Testis (tissue), 3 donors: ENCODE measurements around the gene BABAM2. TPM values are rescaled to one million over a fixed set of nuclear protein-coding genes. Genes with fewer than 3 reads are reported as not detected.

ENCODE experiments used
- DNase-seq: peaks from one replicate; pipeline ENCODE4 v3.0.0-alpha.2; 2019
- H3K27ac ChIP-seq, 2 donors: fragments of 200-600 bp; sonication (generic); one replicate each; pipeline ENCODE4 v1.5.1; 2019
- H3K27me3 ChIP-seq: fragments of 200-600 bp; sonication (generic); one replicate; pipeline ENCODE4 v1.5.1; 2019
- H3K36me3 ChIP-seq: fragments of 200-600 bp; sonication (generic); one replicate; pipeline ENCODE4 v1.5.1; 2017; ENCODE audit warnings: low read depth; ENCODE audit errors: missing control alignments
- H3K4me1 ChIP-seq: fragments of 200-600 bp; sonication (generic); one replicate; pipeline ENCODE4 v1.5.1; 2019
- H3K4me3 ChIP-seq, 2 donors: fragments of 200-600 bp; sonication (generic); one replicate each; pipeline ENCODE4 v1.5.1; 2017 to 2019
- H3K9me3 ChIP-seq: fragments of 200-600 bp; sonication (generic); one replicate; pipeline ENCODE4 v1.5.1; 2017
- POLR2A ChIP-seq: fragments of 450-650 bp; IDR thresholded peaks from one replicate; pipeline ENCODE4 v1.6.1; 2017; ENCODE audit warnings: antibody characterized with exemption, mild to moderate bottlenecking, moderate library complexity
- WGBS, 2 donors: methylation state at CpG; one replicate each; pipeline ENCODE4 v1.1.5; 2018; 5-methylcytosine and 5-hydroxymethylcytosine counted together
- intact Hi-C: fragments of 100-400 bp; cut with DNase I; formaldehyde crosslinking; loops from one replicate; pipeline ENCODE4 v1.15.1; 2023; ENCODE audit warnings: low total_unique reads
- polyA plus RNA-seq: library from polyadenylated mRNA; stranded (reverse); fragments of 350-450 nt; fragmentation: Illumina TruSeq; extraction: RNeasy Lipid Tissue Mini Kit (QIAGEN cat#74804); gene quantifications from one replicate; pipeline ENCODE4 v1.2.3, GENCODE V29; 2014; ENCODE audit warnings: low read depth, low replicate concordance; ENCODE audit not compliant: insufficient read depth
- total RNA-seq, 2 donors: library from RNA; depleted of rRNA; stranded (reverse); fragments of >200 nt; gene quantifications; one replicate each; pipeline ENCODE4 v1.2.3, GENCODE V29; 2016
- TF ChIP-seq, protein P1 (sequence below), 3 experiments: fragments of 450-650 bp in 2 of 3; fragments of 200-600 bp in 1 of 3; sonication (generic) in 1 of 3; IDR thresholded peaks; one replicate each; pipeline ENCODE4 v1.5.1; 2016 to 2019; ENCODE audit warnings: antibody characterized with exemption in 3 of 3, mild to moderate bottlenecking in 2 of 3, moderate library complexity in 1 of 3

The BABAM2 gene
- total and polyA plus RNA-seq, 3 donors from 2014 or later, result 49.2 to 70.6 (median 59.1) TPM

DNA sequence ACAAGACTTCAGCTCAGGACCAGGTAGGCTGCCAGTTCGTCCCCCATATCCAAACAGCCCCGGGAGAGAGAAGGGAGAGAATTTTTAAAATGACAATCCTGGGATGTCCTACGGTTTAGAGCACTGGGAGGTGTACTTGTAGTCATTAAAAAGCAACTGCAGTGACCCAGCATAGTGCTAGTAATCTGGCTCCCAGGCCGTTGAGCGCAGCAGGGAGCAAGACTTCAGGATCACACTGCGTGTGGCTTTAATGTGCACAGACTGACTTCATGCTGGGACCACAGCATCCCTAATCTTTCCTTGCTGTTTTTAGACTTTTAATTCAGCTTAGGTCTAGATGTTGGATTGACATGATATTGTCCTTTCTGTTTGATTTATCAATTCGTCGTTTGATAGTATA lies 282.8 kb downstream of the BABAM2 start:
- DNase-seq, result no peak
- Histone ChIP-seq H3K4me1 (no peaks in the 10 kb centered on the region), H3K4me3 (no peak overlapping the region), H3K9me3 (no peaks in the 10 kb centered on the region), H3K36me3 (no peaks in the 10 kb centered on the region), H3K27ac (no peak overlapping the region), H3K27me3 (no peaks in the 10 kb centered on the region)
- no peak for TF ChIP-seq POLR2A
- TF ChIP-seq, protein P1, sequence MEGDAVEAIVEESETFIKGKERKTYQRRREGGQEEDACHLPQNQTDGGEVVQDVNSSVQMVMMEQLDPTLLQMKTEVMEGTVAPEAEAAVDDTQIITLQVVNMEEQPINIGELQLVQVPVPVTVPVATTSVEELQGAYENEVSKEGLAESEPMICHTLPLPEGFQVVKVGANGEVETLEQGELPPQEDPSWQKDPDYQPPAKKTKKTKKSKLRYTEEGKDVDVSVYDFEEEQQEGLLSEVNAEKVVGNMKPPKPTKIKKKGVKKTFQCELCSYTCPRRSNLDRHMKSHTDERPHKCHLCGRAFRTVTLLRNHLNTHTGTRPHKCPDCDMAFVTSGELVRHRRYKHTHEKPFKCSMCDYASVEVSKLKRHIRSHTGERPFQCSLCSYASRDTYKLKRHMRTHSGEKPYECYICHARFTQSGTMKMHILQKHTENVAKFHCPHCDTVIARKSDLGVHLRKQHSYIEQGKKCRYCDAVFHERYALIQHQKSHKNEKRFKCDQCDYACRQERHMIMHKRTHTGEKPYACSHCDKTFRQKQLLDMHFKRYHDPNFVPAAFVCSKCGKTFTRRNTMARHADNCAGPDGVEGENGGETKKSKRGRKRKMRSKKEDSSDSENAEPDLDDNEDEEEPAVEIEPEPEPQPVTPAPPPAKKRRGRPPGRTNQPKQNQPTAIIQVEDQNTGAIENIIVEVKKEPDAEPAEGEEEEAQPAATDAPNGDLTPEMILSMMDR (IDR thresholded peaks at IDR 0.05), result no peak
- WGBS, 2 donors, result 90 to 92% methylated on average over 8 of the region's 8 CpGs
- intact Hi-C loops, result no loop called here

DNA sequence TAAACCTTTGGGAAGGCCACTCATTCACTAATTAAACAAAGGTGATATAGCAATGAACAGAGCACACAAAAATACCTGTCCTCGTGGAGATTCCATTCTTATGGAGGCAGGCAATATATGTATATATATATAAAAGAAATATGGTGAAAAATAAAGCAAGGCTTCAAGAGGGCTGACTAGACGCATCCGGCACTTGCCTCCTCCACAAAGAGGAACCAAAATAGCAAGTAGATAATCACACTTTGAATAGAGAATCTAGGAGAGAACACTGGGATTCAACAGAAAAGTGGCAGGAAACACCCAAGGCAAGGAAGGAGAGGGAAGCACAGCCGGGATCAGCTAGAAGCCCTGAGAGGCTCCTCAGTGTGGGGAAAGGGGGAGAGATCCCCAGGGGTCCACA lies 283.7 kb downstream of the BABAM2 start:
- H3K4me3 ChIP-seq, result no peak overlapping the region
- no peaks in the 10 kb centered on the region for H3K4me1 ChIP-seq
- TF ChIP-seq, protein P1 (IDR thresholded peaks at IDR 0.05), result no peak
- TF ChIP-seq POLR2A, result no peak
- H3K27me3 ChIP-seq, result no peaks in the 10 kb centered on the region
- H3K36me3 ChIP-seq, result no peaks in the 10 kb centered on the region
- DNase-seq, result no peak
- H3K27ac ChIP-seq, result no peak overlapping the region
- intact Hi-C loops, result no loop called here
- 91 to 95% methylated on average over 4 of the region's 4 CpGs for WGBS, 2 donors
- H3K9me3 ChIP-seq, result no peaks in the 10 kb centered on the region

DNA sequence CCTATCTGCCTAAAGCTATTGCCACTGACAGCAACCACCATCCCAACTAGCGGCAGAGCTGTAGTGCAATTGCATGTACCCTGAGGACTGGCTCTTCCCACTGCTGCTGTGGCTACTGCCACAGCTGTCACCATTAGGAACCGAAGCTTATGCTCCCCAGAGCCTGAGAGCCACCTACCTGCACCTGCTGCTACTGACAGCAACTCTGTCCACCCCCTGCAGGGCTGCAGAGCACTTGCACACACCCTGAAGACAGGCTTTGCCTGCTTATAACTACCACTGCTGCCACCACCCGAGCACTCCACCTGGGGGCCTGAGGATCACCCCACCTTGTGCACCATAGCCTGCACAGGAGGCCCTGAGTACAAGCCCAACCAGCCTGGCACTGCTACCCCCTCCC lies 284.5 kb downstream of the BABAM2 start:
- TF ChIP-seq, protein P1 (IDR thresholded peaks at IDR 0.05), result no peak
- no peak for TF ChIP-seq POLR2A
- WGBS, 2 donors, result 96 to 100% methylated on average over 2 to 3 of the region's 3 CpGs
- Histone ChIP-seq H3K4me3 (no peak overlapping the region), H3K36me3 (no peaks in the 10 kb centered on the region), H3K27ac (no peak overlapping the region), H3K4me1 (no peaks in the 10 kb centered on the region), H3K9me3 (no peaks in the 10 kb centered on the region), H3K27me3 (no peaks in the 10 kb centered on the region)
- intact Hi-C loops, result no loop called here
- DNase-seq, result no peak

DNA sequence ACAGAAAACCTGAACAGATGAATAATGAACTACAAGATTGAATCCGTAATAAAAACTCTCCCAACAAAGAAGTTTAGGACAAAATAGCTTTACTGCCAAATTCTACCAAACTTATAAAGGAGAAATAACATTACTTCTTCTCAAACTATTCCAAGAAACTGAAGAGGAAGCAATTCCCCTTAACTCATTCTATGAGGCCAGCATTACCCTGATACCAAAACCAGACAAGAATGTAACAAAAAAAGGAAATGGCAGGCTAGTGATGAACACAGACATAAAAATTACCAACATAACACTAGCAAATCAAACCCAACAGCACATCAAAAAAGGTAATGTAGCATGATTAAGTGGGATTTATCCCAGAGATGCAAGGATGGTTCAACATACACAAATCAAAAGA lies 288.4 kb downstream of the BABAM2 start:
- Histone ChIP-seq H3K27me3 (no peaks in the 10 kb centered on the region), H3K4me3 (no peak overlapping the region), H3K27ac (no peak overlapping the region), H3K4me1 (no peaks in the 10 kb centered on the region), H3K36me3 (no peaks in the 10 kb centered on the region), H3K9me3 (no peaks in the 10 kb centered on the region)
- no peak for DNase-seq
- TF ChIP-seq POLR2A, result no peak
- TF ChIP-seq, protein P1 (IDR thresholded peaks at IDR 0.05), result no peak
- WGBS, 2 donors, result 95 to 100% methylated on average over 1 of the region's 1 CpG
- intact Hi-C loops, result no loop called here

DNA sequence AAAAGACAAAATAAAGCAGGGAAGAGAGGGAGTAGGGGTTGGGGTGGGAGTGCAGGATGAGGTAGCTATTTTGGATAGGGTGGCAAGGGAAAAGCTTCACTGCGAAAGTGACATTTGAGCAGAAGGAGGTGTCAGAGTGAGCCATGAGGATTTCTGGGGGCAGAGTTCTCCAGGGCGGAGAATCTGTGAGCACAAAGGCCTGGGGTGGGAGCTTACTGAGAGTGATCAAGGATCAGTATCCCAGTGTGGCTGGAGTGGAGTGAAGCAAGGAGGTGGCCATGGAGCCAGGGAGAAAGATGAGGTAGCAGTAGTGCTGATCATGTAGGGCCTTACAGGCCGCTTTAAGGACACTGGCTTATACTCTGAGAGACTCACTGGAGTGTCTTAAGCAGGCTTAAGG lies 291.3 kb downstream of the BABAM2 start:
- WGBS, 2 donors, result 93 to 94% methylated on average over 3 of the region's 3 CpGs

More for the DNA sequence above, 291.3 kb downstream of the BABAM2 start:
- Histone ChIP-seq H3K27me3 (no peaks in the 10 kb centered on the region), H3K4me3 (no peak overlapping the region), H3K27ac (no peak overlapping the region), H3K4me1 (no peaks in the 10 kb centered on the region), H3K9me3 (no peaks in the 10 kb centered on the region), H3K36me3 (no peaks in the 10 kb centered on the region)
- no peak for DNase-seq
- intact Hi-C loops, result no loop called here
- TF ChIP-seq, protein P1 (IDR thresholded peaks at IDR 0.05), result no peak
- no peak for TF ChIP-seq POLR2A
